GM12878 (cell line): ENCODE measurements around the gene UGT3A2. TPM values are rescaled to one million over a fixed set of nuclear protein-coding genes. Genes with fewer than 3 reads are reported as not detected.

ENCODE experiments used
- FOXK2 ChIP-seq: fragments of 450-650 bp; IDR thresholded peaks from 2 replicates; pipeline ENCODE4 v1.6.1; 2017; ENCODE audit warnings: mild to moderate bottlenecking, moderate library complexity
- HCFC1 ChIP-seq: fragments of 150-350 bp; IDR thresholded peaks from 2 replicates; pipeline ENCODE4 v1.6.1; 2014; ENCODE audit warnings: low read length
- KAT2A ChIP-seq: conservative IDR thresholded peaks from 2 replicates; pipeline ENCODE4 v1.6.1; 2011; ENCODE audit warnings: low read depth, low read length; ENCODE audit not compliant: control insufficient read depth
- LARP7 ChIP-seq: fragments of 450-650 bp; IDR thresholded peaks from 2 replicates; pipeline ENCODE4 v1.6.1; 2017; ENCODE audit warnings: mild to moderate bottlenecking
- POLR2A ChIP-seq: IDR thresholded peaks from 2 replicates; pipeline ENCODE4 v1.6.1; 2011; ENCODE audit warnings: low read depth, mild to moderate bottlenecking, low read length
- RFX5 ChIP-seq: IDR thresholded peaks from 2 replicates; pipeline ENCODE4 v1.6.1; 2011; ENCODE audit warnings: low read depth, low read length, improper control_type of control experiment
- SMARCA5 ChIP-seq: fragments of 450-650 bp; IDR thresholded peaks from 2 replicates; pipeline ENCODE4 v1.6.1; 2017; ENCODE audit warnings: mild to moderate bottlenecking
- SPI1 ChIP-seq: IDR thresholded peaks from 2 replicates; pipeline ENCODE4 v1.6.1; 2011; ENCODE audit warnings: low read depth, mild to moderate bottlenecking, low read length, moderate library complexity, borderline replicate concordance; ENCODE audit not compliant: insufficient read depth
- polyA plus RNA-seq, 11 experiments: library from polyadenylated mRNA; depleted of rRNA in 4 of 11; unstranded in 6 of 11; stranded (reverse) in 5 of 11; fragments of >200 nt; fragmentation: Nextera tagmentation in 4 of 11; fragmentation: Illumina TruSeq in 1 of 11; extraction: Ambion mirVana in 4 of 11; extraction: Trizol in 1 of 11; gene quantifications; 1 replicate in 1 of 11; 2 replicates in 10 of 11; pipeline versions ENCODE4 v1.2.1 to v1.2.3, GENCODE V29; 2011 to 2016; ENCODE audit warnings: inconsistent platforms in 2 of 11, missing spikeins in 2 of 11, low read depth in 1 of 11
- total RNA-seq, 4 experiments: library from RNA; depleted of rRNA in 3 of 4; stranded (reverse); fragments of >200 nt in 3 of 4; fragmentation: Illumina TruSeq in 1 of 4; extraction: Trizol in 1 of 4; gene quantifications; 2 replicates each; pipeline versions ENCODE4 v1.2.1 to v1.2.3, GENCODE V29; 2013 to 2021
- TF ChIP-seq, protein P1 (sequence below): IDR thresholded peaks from 2 replicates; pipeline ENCODE4 v1.6.1; 2012; ENCODE audit warnings: improper control_type of control experiment, low read depth, low read length; ENCODE audit not compliant: insufficient replicate concordance
- TF ChIP-seq, protein P2 (sequence below): fragments of 450-650 bp; IDR thresholded peaks from 2 replicates; pipeline ENCODE4 v1.6.1; 2016; ENCODE audit warnings: mild to moderate bottlenecking
- TF ChIP-seq, protein P3 (sequence below): fragments of 450-650 bp; IDR thresholded peaks from 2 replicates; pipeline ENCODE4 v1.6.1; 2016; ENCODE audit warnings: mild to moderate bottlenecking, moderate library complexity, borderline replicate concordance

UGT3A2 gene
- total and polyA plus RNA-seq, 10 of the 15 experiments (the other 5 are each of a cell fraction or from before 2014, with no cell fraction given): 0.02 to 0.50 (median 0.09) TPM; not detected in 7

DNA sequence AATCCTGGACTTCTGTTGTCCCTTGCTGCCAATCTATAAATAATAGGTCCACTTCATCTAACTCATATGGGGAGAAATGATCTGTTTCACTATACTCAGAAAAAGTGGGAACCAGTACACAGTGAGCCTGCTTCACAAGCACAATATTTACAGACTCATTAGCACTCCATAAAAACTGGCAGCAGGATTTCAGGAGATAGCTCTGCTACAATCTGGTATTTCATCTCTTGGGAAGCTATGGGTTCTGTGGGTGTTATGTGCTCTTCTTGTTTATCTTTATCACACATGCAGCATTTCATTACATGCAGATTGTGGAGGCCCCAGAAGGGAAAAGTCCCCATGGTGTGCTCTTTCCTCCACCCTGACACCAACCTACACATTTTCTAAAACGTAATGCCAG lies 33.2 kb downstream of the UGT3A2 start (continued):
- TF ChIP-seq, protein P1, sequence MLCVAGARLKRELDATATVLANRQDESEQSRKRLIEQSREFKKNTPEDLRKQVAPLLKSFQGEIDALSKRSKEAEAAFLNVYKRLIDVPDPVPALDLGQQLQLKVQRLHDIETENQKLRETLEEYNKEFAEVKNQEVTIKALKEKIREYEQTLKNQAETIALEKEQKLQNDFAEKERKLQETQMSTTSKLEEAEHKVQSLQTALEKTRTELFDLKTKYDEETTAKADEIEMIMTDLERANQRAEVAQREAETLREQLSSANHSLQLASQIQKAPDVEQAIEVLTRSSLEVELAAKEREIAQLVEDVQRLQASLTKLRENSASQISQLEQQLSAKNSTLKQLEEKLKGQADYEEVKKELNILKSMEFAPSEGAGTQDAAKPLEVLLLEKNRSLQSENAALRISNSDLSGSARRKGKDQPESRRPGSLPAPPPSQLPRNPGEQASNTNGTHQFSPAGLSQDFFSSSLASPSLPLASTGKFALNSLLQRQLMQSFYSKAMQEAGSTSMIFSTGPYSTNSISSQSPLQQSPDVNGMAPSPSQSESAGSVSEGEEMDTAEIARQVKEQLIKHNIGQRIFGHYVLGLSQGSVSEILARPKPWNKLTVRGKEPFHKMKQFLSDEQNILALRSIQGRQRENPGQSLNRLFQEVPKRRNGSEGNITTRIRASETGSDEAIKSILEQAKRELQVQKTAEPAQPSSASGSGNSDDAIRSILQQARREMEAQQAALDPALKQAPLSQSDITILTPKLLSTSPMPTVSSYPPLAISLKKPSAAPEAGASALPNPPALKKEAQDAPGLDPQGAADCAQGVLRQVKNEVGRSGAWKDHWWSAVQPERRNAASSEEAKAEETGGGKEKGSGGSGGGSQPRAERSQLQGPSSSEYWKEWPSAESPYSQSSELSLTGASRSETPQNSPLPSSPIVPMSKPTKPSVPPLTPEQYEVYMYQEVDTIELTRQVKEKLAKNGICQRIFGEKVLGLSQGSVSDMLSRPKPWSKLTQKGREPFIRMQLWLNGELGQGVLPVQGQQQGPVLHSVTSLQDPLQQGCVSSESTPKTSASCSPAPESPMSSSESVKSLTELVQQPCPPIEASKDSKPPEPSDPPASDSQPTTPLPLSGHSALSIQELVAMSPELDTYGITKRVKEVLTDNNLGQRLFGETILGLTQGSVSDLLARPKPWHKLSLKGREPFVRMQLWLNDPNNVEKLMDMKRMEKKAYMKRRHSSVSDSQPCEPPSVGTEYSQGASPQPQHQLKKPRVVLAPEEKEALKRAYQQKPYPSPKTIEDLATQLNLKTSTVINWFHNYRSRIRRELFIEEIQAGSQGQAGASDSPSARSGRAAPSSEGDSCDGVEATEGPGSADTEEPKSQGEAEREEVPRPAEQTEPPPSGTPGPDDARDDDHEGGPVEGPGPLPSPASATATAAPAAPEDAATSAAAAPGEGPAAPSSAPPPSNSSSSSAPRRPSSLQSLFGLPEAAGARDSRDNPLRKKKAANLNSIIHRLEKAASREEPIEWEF: no peak
- TF ChIP-seq LARP7: no peak
- TF ChIP-seq POLR2A: no peak
- no peak for TF ChIP-seq RFX5
- no peak for TF ChIP-seq KAT2A
- TF ChIP-seq, protein P2, sequence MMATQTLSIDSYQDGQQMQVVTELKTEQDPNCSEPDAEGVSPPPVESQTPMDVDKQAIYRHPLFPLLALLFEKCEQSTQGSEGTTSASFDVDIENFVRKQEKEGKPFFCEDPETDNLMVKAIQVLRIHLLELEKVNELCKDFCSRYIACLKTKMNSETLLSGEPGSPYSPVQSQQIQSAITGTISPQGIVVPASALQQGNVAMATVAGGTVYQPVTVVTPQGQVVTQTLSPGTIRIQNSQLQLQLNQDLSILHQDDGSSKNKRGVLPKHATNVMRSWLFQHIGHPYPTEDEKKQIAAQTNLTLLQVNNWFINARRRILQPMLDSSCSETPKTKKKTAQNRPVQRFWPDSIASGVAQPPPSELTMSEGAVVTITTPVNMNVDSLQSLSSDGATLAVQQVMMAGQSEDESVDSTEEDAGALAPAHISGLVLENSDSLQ: no peak
- TF ChIP-seq SPI1: no peak
- TF ChIP-seq FOXK2: no peak
- no peak for TF ChIP-seq HCFC1
- TF ChIP-seq, protein P3, sequence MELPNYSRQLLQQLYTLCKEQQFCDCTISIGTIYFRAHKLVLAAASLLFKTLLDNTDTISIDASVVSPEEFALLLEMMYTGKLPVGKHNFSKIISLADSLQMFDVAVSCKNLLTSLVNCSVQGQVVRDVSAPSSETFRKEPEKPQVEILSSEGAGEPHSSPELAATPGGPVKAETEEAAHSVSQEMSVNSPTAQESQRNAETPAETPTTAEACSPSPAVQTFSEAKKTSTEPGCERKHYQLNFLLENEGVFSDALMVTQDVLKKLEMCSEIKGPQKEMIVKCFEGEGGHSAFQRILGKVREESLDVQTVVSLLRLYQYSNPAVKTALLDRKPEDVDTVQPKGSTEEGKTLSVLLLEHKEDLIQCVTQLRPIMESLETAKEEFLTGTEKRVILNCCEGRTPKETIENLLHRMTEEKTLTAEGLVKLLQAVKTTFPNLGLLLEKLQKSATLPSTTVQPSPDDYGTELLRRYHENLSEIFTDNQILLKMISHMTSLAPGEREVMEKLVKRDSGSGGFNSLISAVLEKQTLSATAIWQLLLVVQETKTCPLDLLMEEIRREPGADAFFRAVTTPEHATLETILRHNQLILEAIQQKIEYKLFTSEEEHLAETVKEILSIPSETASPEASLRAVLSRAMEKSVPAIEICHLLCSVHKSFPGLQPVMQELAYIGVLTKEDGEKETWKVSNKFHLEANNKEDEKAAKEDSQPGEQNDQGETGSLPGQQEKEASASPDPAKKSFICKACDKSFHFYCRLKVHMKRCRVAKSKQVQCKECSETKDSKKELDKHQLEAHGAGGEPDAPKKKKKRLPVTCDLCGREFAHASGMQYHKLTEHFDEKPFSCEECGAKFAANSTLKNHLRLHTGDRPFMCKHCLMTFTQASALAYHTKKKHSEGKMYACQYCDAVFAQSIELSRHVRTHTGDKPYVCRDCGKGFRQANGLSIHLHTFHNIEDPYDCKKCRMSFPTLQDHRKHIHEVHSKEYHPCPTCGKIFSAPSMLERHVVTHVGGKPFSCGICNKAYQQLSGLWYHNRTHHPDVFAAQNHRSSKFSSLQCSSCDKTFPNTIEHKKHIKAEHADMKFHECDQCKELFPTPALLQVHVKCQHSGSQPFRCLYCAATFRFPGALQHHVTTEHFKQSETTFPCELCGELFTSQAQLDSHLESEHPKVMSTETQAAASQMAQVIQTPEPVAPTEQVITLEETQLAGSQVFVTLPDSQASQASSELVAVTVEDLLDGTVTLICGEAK: no peak
- no peak for TF ChIP-seq SMARCA5
